Measurements from ENCODE around the gene IQCE.

Gene IQCE

DNA sequence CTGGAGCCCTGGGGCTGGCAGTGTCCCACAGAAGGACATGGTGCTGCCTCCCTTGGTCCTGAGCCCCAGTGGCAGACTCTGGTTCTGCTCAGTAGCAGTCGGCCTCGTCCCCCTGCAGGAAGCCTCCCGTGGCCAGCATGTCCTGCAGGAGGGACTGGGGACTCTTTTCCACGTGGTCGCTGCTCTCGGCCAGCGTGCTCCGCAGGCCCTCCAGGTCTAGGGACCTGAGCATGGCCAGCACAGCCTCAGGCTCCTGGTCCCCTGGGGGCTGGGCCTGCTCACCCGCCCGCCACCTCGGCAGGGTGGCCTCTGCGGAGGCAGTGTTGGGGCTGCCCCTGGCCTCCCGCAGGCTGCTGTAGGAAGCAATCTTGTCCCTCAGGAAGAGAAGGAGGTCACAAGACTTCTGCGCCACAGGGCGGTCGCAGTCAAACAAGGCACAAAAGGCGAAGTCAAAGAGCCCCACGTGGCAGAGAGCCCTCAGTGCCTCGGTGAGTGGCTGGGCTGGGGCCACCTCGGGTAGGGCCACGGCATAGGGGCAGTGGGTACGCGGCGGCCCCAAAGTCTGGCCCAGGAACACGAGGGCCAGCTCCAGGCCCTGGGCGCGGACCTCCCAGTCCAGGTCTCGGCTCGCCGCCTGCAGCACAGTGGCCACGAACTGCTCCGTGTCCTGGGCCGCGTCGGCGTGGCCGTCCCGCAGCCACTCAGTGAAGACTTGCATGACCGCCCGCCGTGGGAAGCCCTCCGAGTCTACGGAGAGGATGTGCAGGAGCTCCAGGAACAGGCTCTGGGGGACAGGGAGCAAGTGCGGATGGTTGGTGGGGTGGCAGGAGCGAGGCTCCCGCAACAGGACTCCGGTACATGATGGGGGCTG is 20.6 kb upstream of the IQCE start:
- no peak for DNase-seq
- no peak for TF ChIP-seq GATA1 (IDR thresholded peaks at IDR 0.05; ENCODE audit: low read depth, low read length)
- no peak for TF ChIP-seq POLR2A (IDR thresholded peaks at IDR 0.05; ENCODE audit: low read length)

DNA sequence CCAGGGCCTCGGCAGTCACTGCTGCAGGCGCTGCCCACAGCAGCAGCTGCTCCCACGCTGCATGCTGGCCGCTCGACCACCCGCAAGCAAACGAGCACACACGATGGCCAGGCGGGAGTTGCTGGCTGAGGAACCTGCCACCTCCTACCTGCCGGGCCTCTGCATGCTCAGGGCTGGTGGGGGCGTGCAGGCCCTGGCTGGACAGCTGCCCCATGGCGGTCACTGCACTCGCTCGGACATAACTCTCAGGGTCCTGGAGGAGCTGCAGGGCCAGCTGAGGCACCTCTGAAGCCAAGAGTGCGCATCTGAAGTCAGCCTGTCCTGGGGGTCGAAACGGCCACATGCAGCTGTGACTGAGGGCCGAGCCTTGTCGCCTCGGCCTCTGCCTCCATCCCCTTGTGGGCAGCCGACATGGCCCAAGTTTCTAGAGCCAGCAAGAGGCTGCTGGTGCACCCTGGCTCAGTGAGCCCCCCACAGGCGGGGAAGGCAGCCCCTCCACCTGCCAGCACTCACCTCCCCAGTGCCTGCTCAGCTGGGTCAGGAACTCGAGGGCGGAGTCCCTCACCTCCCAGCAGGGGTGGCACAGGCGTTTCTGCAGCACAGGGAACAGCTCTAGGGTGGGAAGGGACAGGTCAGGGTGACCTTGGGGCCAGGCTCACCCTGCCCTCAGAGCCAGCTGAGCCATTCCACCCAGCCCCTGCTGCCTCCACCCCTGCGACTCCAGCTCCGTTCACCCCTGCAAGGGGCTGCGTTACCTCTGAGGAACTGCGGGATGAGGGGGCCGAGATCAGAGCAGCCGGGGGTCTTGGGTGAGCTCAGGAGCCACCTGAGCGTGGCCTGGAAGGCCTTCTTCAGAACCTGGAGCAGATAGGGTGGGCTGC is 19.5 kb upstream of the IQCE start:
- no peak for TF ChIP-seq GATA1 (IDR thresholded peaks at IDR 0.05; ENCODE audit: low read depth, low read length)
- TF ChIP-seq POLR2A (IDR thresholded peaks at IDR 0.05; ENCODE audit: low read length) = no peak

DNA sequence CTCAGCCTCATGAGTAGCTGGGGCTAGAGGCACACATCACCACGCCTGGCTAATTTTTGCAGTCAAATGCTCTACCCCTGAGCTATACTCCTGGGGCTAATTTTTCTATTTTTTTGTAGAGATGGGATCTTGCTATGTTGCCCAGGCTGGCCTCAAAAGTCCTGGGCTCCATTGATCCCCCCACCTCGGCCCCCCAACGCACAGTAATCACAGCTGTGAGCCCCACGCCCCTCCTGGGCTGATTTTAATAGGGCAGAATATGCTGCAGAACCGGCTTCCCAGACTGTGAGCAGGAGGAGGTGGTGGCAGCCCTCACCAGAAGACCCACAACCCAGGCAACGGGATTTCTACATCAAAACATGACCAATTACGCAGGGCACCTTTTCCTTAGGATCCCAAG is 18.6 kb upstream of the IQCE start:
- DNase-seq = no peak
- no peak for TF ChIP-seq POLR2A (IDR thresholded peaks at IDR 0.05; ENCODE audit: low read length)
- no peak for TF ChIP-seq GATA1 (IDR thresholded peaks at IDR 0.05; ENCODE audit: low read depth, low read length)

More for the DNA sequence above, 19.5 kb upstream of the IQCE start:
- DNase-seq = no peak

DNA sequence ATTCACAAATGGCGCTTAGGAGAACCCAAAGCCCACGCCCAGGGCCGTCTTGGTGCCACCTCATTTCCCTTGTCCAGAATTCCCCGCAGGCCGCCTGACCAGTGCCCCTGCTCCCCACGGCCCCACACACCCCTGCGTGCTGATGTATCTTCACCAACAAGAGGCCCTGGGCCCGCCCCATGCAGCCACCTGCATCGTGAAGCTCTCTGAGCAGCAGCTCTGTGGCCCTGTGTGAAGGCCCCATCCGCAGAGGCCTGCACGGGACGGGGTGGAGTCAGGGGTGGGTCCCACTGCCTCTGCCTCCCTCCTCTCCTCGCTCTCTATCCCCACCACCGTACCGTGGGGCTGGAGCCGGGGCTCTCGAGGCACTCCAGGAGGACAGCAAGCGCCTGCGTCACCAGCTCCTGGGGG is 18.1 kb upstream of the IQCE start:
- DNase-seq = no peak
- TF ChIP-seq POLR2A (IDR thresholded peaks at IDR 0.05; ENCODE audit: low read length) = no peak
- no peak for TF ChIP-seq GATA1 (IDR thresholded peaks at IDR 0.05; ENCODE audit: low read depth, low read length)

DNA sequence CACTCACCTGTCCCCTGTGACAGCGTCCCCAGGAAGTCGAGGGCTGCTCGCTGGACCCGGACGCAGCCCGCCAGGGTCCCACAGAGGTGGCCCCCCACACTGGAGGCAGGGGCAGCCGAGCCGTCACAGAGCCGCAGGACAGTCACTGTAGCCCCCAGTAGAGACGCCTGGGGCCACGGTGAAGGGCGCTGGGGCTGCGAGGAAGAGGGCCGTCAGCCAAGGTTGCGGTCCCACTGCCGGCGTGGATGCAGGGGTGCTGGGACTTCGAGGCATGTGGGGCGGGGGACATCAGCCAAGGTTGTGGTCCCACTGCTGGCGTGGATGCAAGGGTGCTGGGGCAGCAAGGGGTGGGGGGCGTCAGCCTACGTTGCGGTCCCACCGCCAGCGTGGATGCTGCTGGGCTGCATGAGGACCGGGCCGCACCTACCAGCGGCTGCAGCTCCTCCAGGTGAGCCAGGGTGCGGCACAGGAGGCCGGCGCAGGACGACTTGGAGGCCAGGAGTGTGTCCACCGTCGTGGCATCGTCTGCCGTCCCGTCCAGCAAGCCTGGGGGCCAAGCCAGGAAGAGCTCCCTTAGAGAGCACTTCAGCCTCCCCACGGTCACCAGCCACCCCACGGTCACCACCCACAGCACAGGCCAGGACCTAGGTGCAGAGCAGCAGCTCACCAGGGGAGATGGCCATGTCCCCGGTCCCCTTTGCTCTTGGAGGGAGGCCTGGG is 17.3 kb upstream of the IQCE start:
- TF ChIP-seq POLR2A (IDR thresholded peaks at IDR 0.05; ENCODE audit: low read length) (no peak), GATA1 (IDR thresholded peaks at IDR 0.05; ENCODE audit: low read depth, low read length) (no peak)
- DNase-seq = no peak

DNA sequence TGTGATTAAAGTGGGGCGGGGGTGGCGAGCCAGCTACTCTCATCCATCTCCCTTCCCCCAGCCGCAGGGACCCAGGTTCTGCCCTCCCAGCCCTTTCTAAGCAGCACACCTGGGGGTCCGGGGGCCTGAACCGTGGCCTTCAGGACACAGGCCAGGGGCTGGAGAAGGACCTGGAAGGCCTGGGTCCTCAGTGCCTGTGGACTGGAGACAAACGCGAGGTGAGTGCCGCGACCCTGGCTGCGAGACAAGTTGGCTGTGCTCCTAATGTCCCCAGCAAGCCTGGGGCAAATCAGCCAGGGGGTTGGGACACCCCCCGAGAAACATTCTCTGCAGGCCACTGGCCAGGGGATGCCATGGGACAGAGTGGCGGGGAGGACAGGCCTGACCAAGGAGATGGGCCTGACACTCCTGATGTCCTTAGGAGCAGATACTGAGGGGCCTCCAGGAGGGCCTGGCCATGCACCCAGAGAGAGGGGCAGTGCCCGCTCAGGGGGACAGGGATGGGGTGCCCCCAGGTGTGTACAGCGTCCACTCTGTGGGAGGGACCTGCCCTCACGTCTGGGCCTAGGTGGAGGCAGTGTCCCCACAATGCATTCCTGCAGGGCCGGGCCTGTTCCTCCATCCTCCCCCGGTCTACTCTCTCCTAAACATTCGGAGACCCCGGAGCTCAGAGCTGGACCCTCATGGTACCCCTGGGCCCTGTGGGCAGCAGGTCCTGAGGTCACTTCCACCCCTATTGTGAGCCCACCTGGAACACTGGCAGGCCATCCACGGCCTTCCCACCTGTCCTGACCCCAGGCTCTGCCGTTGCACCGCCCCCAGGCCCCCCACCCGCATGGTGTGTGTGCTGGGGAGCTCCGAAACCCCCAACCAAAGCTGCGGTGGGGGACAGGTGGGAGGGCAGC is 16.5 kb upstream of the IQCE start:
- no peak for DNase-seq

DNA sequence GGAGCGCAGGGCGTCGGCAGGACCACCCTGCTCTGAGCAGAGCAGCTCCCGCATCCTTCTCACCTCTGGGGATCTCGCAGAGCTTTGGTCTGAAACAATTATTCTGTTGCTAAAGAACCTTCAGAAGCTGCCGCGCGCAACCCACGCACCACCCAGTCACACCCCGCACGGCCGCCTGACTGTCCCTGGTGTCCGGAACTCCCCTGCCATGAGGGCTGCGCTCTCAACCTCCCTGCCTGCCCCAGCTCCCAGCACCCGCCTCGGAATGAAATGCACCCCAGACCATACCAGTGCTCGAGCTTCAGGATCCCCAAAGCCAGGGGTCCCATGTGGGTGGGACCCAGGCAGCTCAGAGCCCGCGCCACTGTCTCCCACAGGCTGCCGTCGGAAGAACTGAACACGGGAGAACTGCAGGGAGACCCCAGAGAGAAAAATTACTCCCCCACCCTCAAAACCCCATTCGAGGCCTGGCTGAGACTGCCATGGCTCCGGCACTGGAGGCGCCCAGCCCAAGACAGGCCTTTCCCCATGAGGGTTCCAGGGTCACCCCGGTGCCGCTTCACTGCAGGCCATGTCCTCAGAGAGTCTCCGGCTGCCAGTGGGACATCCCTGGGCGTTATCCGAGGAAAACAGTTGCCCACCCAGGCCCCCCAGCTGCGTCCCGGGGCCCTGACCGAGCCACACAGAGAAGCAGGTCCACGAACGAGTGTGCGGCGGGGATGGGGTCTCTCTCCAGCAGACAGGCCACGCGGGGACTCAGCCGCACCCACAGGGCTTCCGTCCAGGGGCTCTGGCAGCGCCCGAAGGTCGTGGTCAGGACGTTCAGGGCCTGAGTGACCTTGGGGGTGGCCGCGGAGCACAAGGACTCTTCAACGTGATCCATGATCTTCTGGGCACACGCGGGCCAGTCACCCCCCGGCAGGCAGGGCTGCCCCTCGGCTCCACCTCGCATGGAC is 15.6 kb upstream of the IQCE start:
- no peak for DNase-seq
- TF ChIP-seq POLR2A (IDR thresholded peaks at IDR 0.05; ENCODE audit: low read length) = no peak
- TF ChIP-seq GATA1 (IDR thresholded peaks at IDR 0.05; ENCODE audit: low read depth, low read length) = no peak

More for the DNA sequence above, 16.5 kb upstream of the IQCE start:
- no peak for TF ChIP-seq GATA1 (IDR thresholded peaks at IDR 0.05; ENCODE audit: low read depth, low read length)
- no peak for TF ChIP-seq POLR2A (IDR thresholded peaks at IDR 0.05; ENCODE audit: low read length)

DNA sequence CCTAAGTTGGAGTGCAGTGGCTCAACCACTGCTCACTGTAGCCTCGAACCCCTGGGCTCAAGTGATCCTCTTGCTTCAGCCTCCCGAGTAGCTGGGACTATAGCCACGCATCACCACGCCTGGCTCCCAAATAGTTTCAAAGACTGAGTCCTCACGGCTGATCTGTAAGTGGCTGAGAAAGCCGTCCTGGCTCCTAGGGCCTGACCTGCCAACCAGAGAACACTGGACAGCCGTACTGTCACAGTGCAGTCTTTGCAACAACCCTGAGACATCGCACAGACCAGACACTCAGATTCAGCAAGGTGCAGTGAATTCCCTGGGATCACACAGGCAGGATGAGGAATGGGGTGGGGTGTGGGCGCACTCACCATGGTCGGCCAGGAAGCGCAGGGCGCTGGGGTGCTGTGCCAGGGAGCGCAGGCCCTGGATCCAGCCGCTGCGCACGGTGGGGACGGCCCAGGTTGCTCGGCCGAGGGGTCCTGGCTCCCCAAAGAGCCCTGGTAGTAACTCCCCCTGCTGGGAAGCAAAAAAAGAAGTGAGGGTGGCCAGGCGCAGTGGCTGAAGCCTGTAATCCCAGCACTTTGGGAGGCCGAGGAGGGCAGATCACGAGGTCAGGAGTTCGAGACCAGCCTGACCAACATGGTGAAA is 14.1 kb upstream of the IQCE start:
- TF ChIP-seq POLR2A (IDR thresholded peaks at IDR 0.05; ENCODE audit: low read length) = no peak
- TF ChIP-seq GATA1 (IDR thresholded peaks at IDR 0.05; ENCODE audit: low read depth, low read length) = no peak
- DNase-seq = no peak

DNA sequence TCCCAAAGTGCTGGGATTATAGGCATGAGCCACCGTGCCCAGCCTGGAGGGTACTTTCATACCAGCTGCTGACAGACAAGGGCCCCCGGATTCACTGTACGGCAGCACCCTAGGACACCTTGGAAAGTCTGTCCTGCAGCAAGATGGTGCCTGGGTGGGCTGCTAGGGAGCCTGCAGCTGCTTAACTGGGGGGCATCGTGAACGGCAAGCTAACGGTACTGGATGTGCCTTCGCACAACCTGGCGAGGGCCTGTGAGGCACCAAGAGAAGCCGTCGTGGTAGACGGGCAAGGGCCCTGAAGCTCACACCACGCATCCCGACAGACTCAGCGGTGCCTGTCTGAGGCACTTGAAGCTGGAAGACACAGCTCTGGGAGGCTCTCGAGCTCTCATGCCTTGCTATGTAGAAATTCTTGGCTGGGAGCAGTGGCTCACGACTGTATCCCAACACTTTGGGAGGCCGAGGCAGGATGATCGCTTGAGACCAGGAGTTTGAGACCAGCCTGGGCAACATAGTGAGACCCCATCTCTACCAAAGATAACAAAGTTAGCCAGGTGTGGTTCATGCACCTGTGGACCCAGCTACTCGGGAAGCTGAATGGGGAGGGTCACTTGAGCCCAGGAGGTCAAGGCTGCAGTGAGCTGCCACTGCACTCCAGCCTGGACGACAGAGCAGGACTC is 12.9 kb upstream of the IQCE start:
- no peak for DNase-seq

DNA sequence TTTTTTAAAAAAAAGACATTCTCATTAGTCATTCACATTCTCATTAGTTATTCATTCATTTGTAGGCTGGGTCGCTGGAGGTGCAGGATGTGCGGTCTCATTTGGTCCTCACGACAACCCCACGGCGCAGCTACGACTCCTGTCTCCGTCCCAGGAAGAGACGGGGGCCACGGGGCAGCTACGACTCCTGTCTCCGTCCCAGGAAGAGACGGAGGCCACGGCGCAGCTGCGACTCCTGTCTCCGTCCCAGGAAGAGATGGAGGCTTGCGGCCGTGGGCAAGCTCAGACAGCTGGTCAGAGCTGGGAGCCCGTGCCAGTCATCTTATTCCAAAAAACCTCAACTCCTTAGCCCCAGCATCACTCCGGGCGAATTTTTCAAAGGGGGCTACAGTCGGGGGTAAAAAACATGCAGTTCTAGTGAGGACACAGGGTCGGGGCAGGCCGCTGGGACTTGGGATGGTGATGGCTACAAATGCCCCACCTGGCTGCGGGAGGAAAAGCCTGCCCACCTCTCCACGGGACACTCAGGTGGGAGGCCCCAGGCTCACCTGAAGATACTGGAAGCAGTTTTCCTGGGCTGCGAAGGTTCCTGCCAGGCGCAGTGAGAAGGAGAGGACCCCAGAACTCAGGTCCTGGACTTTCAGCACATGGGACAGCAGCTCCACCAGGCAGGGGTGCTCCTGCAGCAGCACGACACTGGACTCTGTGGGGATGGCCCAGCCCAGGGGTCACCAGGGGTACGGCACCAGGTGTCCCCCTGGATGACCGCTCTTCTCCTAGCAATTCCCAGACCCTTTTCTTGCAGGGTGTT is 11.8 kb upstream of the IQCE start:
- DNase-seq = no peak
- no peak for TF ChIP-seq GATA1 (IDR thresholded peaks at IDR 0.05; ENCODE audit: low read depth, low read length)
- no peak for TF ChIP-seq POLR2A (IDR thresholded peaks at IDR 0.05; ENCODE audit: low read length)

More for the DNA sequence above, 12.9 kb upstream of the IQCE start:
- TF ChIP-seq GATA1 (IDR thresholded peaks at IDR 0.05; ENCODE audit: low read depth, low read length) (no peak), POLR2A (IDR thresholded peaks at IDR 0.05; ENCODE audit: low read length) (no peak)

All from erythroblast (primary cell).